ENCODE measurements around the gene FTL.

Gene FTL

GRCh38 chr19:48961051-48961649 lies 4.0 kb upstream of the FTL start:
- Histone ChIP-seq H3K36me3 (ENCODE audit: insufficient read depth, low read length) (peaks cover 41% of the 10 kb centered on the region), H3K27ac (ENCODE audit: low read depth, low read length) (no peak overlapping the region), H3K4me1 (ENCODE audit: insufficient read depth, low read length) (peaks cover 16% of the 10 kb centered on the region), H3K4me3 (ENCODE audit: low read length) (no peak overlapping the region), H3K9ac (ENCODE audit: low read depth, low read length) (no peak overlapping the region), H3K27me3 (ENCODE audit: insufficient read depth, low read length) (no peaks in the 10 kb centered on the region), H3K9me3 (ENCODE audit: insufficient read depth, low read depth, low read length) (no peaks in the 10 kb centered on the region)
- WGBS = 93% methylated on average over 19 of the region's 19 CpGs

DNA sequence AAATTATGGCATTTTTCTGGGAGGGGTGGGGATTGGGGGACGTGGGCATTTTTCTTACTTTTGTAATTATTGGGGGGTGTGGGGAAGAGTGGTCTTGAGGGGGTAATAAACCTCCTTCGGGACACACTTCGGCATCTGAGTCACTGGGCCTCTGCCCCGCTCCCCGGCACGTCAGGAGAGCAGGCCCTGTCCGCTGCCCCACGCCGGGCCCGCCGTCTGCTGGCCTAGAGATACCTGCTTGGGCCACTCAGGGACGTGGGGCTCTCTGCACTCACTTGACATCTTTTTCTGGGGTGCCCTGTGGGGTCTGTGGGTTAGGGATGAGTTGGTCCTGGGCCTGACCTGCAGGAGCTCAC lies 3.5 kb upstream of the FTL start:
- H3K36me3 ChIP-seq (ENCODE audit: insufficient read depth, low read length) = peaks cover 42% of the 10 kb centered on the region
- no peak overlapping the region for H3K9ac ChIP-seq (ENCODE audit: low read depth, low read length)
- no peak overlapping the region for H3K4me3 ChIP-seq (ENCODE audit: low read length)
- H3K9me3 ChIP-seq (ENCODE audit: insufficient read depth, low read depth, low read length) = no peaks in the 10 kb centered on the region
- 78% methylated on average over 12 of the region's 12 CpGs for WGBS
- 0 out of 2 replicates have a peak overlapping the region, but pooled peaks have one; percentile 5 for H3K27ac ChIP-seq (ENCODE audit: low read depth, low read length)
- H3K27me3 ChIP-seq (ENCODE audit: insufficient read depth, low read length) = no peaks in the 10 kb centered on the region
- H3K4me1 ChIP-seq (ENCODE audit: insufficient read depth, low read length) = peaks cover 16% of the 10 kb centered on the region

- peaks cover 41% of the 10 kb centered on the region for H3K36me3 ChIP-seq (ENCODE audit: insufficient read depth, low read length)
- peak overlapping the region; percentile 61 for H3K27ac ChIP-seq (ENCODE audit: low read depth, low read length)
- H3K27me3 ChIP-seq (ENCODE audit: insufficient read depth, low read length) = no peaks in the 10 kb centered on the region
- no peaks in the 10 kb centered on the region for H3K9me3 ChIP-seq (ENCODE audit: insufficient read depth, low read depth, low read length)
- no peak overlapping the region for H3K4me3 ChIP-seq (ENCODE audit: low read length)
- H3K4me1 ChIP-seq (ENCODE audit: insufficient read depth, low read length) = peaks cover 19% of the 10 kb centered on the region
- WGBS = 61% methylated on average over 20 of the region's 22 CpGs
- H3K9ac ChIP-seq (ENCODE audit: low read depth, low read length) = 0 out of 2 replicates have a peak overlapping the region, but pooled peaks have one; percentile 25
These were observed 2.9 kb upstream of the FTL start for GRCh38 chr19:48962029-48962848.

DNA sequence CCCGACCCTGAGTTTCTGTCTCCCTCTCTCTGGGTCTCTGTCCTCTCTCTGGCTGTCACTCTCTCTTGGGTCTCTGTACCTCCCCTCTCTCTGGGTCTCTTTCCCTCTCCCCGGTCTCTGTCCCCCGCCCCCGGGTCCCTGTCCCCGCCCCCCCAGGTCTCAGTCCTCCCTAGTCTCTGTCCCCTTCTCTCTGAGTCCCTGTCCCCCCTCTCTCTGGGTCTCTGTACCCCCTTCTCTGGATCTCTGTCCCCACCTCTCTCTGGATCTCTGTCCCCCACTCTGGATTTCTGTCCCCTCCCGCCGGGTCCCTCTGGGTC lies 2.3 kb upstream of the FTL start:
- no peak overlapping the region for H3K9ac ChIP-seq (ENCODE audit: low read depth, low read length)

DNA sequence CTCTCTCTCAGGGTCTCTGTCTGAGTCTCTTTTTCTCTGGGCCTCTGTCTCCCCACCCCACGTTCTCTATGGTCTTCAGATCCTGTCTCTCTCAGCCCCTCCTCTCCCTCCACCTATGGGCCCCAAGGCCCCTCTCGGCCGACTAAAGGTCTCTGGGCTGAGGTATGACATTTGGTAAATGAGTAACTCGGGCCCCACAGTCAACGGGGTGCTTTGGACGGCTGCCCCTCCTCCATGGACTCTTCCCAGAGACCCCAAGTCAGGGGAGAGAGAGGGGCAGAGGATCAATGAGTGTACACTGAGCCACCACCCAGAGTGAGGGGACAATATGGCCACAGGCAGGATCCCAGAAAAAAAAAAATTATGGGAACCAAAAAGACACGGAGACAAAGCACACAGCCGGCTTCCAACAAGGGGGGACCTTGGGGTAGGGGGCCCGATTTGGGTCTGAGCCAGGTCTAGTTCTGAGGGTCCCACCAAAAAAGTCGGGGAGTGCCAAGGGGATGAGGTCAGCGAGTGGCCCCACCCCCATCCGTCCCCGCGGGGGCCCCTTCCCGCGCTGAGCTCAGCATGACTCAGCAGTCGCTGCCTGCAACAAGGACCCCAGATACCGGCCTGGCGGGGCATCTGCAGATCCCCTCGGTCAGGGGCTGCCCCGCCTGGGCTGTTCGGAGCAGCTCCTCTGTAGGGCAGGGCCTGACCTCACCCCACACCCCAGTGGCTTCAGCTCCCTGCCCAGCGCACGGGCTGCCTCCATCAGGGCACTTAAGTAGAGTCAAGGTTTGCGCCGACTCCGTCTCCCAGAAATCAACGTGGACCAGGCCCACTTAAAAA lies 1.5 kb upstream of the FTL start:
- H3K4me1 ChIP-seq (ENCODE audit: insufficient read depth, low read length) = peaks cover 19% of the 10 kb centered on the region

More for the DNA sequence above, 2.3 kb upstream of the FTL start:
- WGBS = 54% methylated on average over 5 of the region's 7 CpGs
- H3K27ac ChIP-seq (ENCODE audit: low read depth, low read length) = peak overlapping the region; percentile 61; the same call in 1 of the 2 replicates
- no peak overlapping the region for H3K4me3 ChIP-seq (ENCODE audit: low read length)
- H3K27me3 ChIP-seq (ENCODE audit: insufficient read depth, low read length) = no peaks in the 10 kb centered on the region
- H3K4me1 ChIP-seq (ENCODE audit: insufficient read depth, low read length) = peaks cover 19% of the 10 kb centered on the region
- no peaks in the 10 kb centered on the region for H3K9me3 ChIP-seq (ENCODE audit: insufficient read depth, low read depth, low read length)
- peaks cover 36% of the 10 kb centered on the region for H3K36me3 ChIP-seq (ENCODE audit: insufficient read depth, low read length)

DNA sequence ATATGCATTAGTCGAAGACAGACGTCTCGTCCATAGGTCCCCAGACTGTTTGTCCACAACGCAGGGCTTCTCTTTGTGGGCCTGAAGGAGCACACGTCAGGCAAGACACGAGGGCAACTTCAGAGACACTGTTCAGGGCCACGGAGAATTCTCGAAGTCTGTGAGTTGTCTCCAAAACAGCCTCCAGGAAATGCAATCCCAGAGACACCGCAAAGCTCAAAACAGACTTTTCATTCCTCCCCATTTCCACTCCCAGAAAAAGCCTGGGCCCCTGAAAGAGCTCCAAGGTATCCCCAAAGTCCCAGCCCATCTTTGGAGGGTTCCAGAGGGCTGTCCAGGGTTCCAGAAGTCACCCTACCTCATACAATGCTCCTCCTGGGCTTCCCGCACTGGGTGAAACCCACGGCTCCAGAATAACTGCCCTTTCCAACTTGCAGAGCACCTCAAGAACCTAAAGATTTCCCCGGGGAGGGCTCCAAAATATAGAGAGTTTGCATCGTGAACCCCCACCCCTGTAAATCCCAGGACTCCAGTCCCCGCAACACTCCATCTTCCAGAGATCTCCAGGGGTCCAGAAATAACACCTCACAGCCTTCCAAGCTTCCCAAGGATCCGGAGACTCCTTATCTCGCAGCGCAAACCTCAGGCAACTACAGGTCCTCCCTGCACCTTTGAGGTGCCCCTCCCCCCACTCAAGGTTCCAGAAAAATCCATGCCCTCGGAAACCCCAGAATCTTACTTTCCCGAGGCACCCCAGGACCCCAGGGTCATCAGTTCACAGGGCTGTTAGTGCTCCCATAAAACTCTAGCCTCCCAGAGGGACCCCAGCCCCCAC lies 687 bp upstream of the FTL start:
- WGBS = 23% methylated on average over 19 of the region's 19 CpGs
- peak overlapping the region; percentile 61 for H3K4me3 ChIP-seq (ENCODE audit: low read length)
- peaks cover 19% of the 10 kb centered on the region for H3K4me1 ChIP-seq (ENCODE audit: insufficient read depth, low read length)
- H3K27ac ChIP-seq (ENCODE audit: low read depth, low read length) = peak overlapping the region; percentile 91
- no peaks in the 10 kb centered on the region for H3K9me3 ChIP-seq (ENCODE audit: insufficient read depth, low read depth, low read length)
- no peaks in the 10 kb centered on the region for H3K27me3 ChIP-seq (ENCODE audit: insufficient read depth, low read length)
- H3K9ac ChIP-seq (ENCODE audit: low read depth, low read length) = peak overlapping the region; percentile 92
- H3K36me3 ChIP-seq (ENCODE audit: insufficient read depth, low read length) = peaks cover 39% of the 10 kb centered on the region

More for the DNA sequence above, 1.5 kb upstream of the FTL start:
- peak overlapping the region; percentile 92 for H3K9ac ChIP-seq (ENCODE audit: low read depth, low read length)
- no peaks in the 10 kb centered on the region for H3K9me3 ChIP-seq (ENCODE audit: insufficient read depth, low read depth, low read length)
- peaks cover 36% of the 10 kb centered on the region for H3K36me3 ChIP-seq (ENCODE audit: insufficient read depth, low read length)
- no peaks in the 10 kb centered on the region for H3K27me3 ChIP-seq (ENCODE audit: insufficient read depth, low read length)
- 8% methylated on average over 28 of the region's 28 CpGs for WGBS
- H3K27ac ChIP-seq (ENCODE audit: low read depth, low read length) = peak overlapping the region; percentile 91
- peak overlapping the region; percentile 61 for H3K4me3 ChIP-seq (ENCODE audit: low read length)

- peaks cover 19% of the 10 kb centered on the region for H3K4me1 ChIP-seq (ENCODE audit: insufficient read depth, low read length)
- H3K4me3 ChIP-seq (ENCODE audit: low read length) = peak overlapping the region; percentile 77
- peak overlapping the region; percentile 72 for H3K27ac ChIP-seq (ENCODE audit: low read depth, low read length)
- no peaks in the 10 kb centered on the region for H3K27me3 ChIP-seq (ENCODE audit: insufficient read depth, low read length)
- H3K9me3 ChIP-seq (ENCODE audit: insufficient read depth, low read depth, low read length) = no peaks in the 10 kb centered on the region
- WGBS = 13% methylated on average over 36 of the region's 36 CpGs
- H3K9ac ChIP-seq (ENCODE audit: low read depth, low read length) = peak overlapping the region; percentile 92
- H3K36me3 ChIP-seq (ENCODE audit: insufficient read depth, low read length) = peaks cover 41% of the 10 kb centered on the region
These were observed 864 bp downstream of the FTL start for GRCh38 chr19:48965806-48966540.

GRCh38 chr19:48966541-48967345 lies 1.6 kb downstream of the FTL start:
- Histone ChIP-seq H3K9ac (ENCODE audit: low read depth, low read length) (no peak overlapping the region; the same call in 1 of the 2 replicates), H3K4me3 (ENCODE audit: low read length) (peak overlapping the region; percentile 77), H3K4me1 (ENCODE audit: insufficient read depth, low read length) (peaks cover 19% of the 10 kb centered on the region), H3K27me3 (ENCODE audit: insufficient read depth, low read length) (no peaks in the 10 kb centered on the region), H3K36me3 (ENCODE audit: insufficient read depth, low read length) (peaks cover 39% of the 10 kb centered on the region), H3K27ac (ENCODE audit: low read depth, low read length) (0 out of 2 replicates have a peak overlapping the region, but pooled peaks have one; percentile 31), H3K9me3 (ENCODE audit: insufficient read depth, low read depth, low read length) (no peaks in the 10 kb centered on the region)
- WGBS = 88% methylated on average over 10 of the region's 10 CpGs

DNA sequence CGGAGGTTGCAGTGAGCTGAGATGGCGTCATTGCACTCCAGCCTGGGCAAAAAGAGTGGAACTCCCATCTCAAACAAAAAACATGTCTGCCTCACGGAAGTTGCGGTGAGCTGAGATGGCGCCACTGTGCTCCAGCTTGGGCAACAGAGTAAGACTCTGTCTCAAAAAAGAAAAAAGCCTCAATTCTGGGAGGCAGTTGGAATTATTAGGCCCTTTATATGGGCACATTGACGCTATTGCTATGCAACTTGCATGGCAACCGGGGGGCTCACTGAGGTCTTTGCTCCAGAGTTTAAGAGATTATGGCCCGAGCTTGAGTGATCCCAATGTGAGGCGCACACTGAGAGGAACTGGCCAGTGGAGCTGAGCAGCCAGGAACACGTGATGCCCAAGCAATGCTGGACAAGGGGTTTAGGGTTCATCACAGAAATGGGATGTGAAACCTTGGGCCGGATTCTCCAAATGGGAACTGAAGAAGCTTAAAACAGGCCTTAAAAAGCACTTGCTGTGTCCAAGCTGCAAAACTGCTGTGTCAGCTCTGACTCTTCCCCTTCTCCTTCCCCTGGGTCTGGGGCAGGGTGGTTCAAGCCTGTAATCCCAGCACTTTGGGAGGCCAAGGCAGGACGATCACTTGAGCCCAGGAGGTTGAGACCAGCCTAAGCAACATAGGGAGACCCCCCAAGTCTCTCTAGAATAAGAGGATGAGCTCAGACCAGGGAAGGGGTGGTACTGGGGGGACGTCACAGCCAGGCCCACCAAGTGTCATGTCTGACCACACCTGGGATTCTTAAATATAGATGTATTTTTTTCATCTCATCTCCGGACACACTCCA lies 2.5 kb downstream of the FTL start:
- WGBS = 93% methylated on average over 12 of the region's 14 CpGs
- Histone ChIP-seq H3K27ac (ENCODE audit: low read depth, low read length) (peak overlapping the region; percentile 5; the same call in 1 of the 2 replicates), H3K36me3 (ENCODE audit: insufficient read depth, low read length) (peaks cover 40% of the 10 kb centered on the region), H3K9me3 (ENCODE audit: insufficient read depth, low read depth, low read length) (no peaks in the 10 kb centered on the region), H3K9ac (ENCODE audit: low read depth, low read length) (no peak overlapping the region), H3K27me3 (ENCODE audit: insufficient read depth, low read length) (no peaks in the 10 kb centered on the region), H3K4me3 (ENCODE audit: low read length) (no peak overlapping the region), H3K4me1 (ENCODE audit: insufficient read depth, low read length) (peaks cover 19% of the 10 kb centered on the region)
